ENCODE results near the gene HTRA3.

Gene HTRA3

GRCh38 chr4:8267077-8267476, 2.5 kb upstream of the HTRA3 start:
- DNase-seq (ENCODE audit: low read depth) = no peak

- DNase-seq (ENCODE audit: low read depth) = no peak
Observed at GRCh38 chr4:8268211-8268610, 1.3 kb upstream of the HTRA3 start.

DNA sequence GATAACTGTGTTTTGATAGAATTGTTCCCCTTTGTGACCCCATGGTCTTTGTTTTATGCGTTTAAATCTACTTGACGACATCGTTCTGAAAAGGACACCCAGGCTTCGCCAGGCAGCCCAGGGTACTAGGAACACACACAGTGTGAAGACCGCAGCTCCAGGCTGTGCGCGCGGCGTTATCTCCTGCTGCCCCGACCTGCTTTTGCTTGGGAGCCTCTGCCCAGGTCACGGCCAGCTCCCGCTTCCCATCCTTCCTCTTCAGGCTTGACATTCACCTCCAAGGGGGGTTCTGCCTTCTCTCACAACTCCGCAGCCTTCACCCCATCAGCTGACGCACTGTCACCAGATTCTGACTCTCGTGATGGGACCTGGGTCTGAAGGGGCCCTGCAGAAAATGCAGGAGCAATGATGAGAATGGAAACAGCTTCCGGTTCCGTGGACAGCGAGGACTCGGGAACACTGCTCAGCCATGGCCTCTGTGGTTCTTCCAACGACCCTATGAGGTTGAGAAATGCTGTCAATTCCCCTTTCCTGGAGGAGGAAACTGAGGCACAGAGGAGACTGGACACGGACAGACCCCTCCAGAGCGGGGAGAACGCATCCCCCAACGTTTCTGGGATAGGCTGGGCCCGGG, 536 bp upstream of the HTRA3 start:
- no peak for DNase-seq (ENCODE audit: low read depth)

- no peak for DNase-seq (ENCODE audit: low read depth)
Observed at GRCh38 chr4:8270418-8270771, 841 bp downstream of the HTRA3 start.

DNA sequence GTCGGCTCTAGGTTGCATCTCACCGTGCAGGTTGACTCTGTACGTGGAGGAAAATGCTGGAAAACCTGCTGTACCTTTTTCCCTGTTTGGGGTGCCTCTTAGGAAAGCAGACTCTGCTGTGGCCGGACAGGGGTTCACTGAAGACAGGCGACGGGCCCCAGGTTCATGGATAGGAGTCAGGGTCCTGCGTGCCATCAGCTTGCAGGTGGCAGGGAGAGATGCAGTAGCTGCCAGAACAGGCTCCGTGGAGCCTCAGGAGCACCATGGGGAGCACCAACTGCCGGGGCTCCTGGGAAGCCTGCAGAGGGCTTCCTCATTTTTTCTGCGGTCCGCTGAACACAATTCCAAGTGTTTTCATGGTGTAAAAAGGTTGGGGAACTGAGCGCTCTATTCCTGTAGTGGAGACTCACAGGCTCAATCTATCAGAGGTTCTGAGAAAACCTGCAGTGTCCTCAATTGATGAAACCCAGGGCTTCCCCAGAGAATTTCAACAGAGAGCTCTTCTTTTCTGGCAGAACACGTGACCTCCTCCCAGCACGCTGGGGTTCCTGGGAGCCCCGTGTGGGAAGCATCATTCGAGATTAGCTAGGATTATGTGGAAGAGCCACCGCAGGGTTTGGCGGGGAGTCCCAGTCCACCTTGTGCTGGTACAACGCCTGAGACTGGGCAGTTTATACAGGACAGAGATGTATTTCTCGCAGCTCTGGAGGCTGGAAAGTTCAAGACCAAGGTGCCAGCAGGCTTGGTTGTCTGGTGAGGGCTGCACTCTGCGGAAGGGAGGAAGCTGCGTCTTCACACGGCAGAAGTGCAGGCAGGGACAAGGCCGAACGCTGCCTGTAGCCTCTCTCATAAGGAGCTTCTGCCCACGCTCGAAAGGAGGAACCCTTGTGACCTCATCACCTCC, 1.6 kb downstream of the HTRA3 start:
- DNase-seq (ENCODE audit: low read depth) = no peak

GRCh38 chr4:8271821-8272220, 2.3 kb downstream of the HTRA3 start:
- DNase-seq (ENCODE audit: low read depth) = no peak

- no peak for DNase-seq (ENCODE audit: low read depth)
Observed at GRCh38 chr4:8272472-8273428, 3.2 kb downstream of the HTRA3 start.

- no peak for DNase-seq (ENCODE audit: low read depth)
Observed at GRCh38 chr4:8273450-8273849, 3.9 kb downstream of the HTRA3 start.

DNA sequence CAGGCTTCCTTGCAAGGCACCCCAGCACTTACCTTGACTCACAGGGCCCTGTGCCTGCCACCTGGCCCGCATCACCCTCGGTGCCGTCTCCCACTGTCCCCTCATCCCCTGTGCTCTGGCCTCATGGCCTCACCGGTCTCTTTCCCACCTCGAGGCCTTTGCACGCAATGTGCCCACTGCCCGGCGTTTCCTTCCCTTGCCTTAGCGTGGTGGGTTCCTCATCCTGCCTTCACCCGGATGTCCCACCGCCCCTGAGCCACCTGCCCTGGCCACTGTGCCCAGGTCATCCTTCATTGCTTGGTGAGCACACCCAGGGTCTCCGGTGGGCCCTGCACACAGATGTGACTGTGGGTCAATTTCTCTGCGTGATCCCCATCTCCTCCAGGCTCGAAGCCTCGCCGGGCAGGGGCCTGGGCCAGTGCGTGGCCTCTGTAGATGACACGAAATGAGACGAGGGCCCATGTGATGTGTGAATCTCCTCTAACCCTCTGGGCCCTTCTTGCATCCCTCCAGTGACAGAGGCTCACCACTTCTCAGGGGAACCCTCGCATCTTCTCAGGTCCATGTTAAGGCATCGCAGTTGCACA, 4.6 kb downstream of the HTRA3 start:
- DNase-seq (ENCODE audit: low read depth) = no peak

GRCh38 chr4:8274765-8275547, 5.4 kb downstream of the HTRA3 start:
- no peak for DNase-seq (ENCODE audit: low read depth)

GRCh38 chr4:8275548-8275910, 6.0 kb downstream of the HTRA3 start:
- DNase-seq (ENCODE audit: low read depth) = no peak

DNA sequence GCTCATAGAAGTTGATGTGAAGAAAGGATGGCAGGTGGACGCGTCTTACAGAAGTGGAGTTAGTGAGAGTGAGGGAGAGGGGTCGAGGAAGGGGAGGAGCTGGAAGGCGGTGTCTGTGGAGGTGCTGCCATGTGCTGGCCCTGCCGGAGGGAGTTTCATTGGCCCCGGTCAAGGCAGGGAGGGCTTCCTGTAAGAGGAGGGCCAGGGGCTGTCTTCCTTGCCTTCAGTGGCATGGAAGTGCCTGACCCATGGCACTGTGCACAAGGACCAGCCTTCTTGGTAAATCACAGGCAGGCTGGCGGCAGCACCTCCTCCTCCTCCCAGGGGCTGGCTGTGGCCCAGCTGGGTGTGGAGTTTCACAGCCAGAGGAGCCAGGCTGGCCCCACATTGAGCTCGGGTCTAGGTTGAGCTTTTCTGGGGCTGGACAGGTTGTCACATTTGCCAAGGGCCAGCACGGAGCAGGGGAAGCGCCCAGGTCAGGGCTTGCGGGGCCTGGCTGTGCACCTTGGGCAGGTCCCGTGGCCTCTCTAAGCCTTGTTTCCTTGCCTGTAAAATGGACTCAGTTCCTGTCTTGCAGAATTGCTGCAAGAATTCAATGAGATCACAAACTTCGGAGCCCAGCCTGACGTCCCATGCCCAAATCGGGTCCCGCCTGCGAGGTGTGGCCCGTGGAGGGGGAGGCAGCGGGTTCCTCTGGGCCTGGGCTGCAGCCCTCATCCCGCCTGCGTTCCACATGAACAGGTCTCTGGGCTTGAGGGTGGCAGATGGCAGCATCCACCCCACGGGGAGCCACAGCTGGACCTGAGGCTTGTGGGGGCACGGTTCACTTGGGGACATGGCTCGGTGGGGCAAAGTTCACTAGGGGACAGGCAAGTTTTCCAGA, 7.0 kb downstream of the HTRA3 start:
- no peak for DNase-seq (ENCODE audit: low read depth)

DNA sequence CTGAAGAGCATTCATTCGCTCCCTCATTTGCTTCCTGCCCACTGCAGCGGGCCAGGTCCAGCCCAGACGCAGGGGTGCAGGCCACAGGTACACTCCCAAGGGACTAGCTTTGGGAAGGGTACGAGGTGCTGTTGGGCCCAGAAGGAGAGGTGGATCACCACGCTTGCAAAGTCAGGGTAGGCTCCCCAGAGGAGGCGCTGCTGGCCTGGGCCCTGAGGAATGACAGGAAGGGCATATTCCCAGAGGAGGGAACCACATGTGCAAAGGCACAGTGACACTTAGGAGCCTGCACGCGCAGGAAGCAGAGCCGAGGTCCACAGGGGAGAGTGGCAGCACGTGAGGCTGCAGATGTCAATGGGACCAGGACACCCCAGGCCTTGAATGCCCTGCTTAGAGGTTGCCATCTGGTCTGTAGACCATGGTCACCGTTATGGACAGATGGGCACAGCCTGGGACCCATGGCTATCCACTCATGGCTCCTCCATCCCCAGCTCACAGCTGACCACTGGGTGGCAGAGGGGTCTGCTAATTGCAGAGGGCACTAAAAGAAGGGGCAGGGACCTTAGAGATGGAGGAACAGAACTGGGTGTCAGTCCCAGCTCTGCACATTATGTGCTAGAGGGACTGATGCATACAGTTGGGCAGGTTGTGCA, 7.9 kb downstream of the HTRA3 start:
- no peak for DNase-seq (ENCODE audit: low read depth)

DNA sequence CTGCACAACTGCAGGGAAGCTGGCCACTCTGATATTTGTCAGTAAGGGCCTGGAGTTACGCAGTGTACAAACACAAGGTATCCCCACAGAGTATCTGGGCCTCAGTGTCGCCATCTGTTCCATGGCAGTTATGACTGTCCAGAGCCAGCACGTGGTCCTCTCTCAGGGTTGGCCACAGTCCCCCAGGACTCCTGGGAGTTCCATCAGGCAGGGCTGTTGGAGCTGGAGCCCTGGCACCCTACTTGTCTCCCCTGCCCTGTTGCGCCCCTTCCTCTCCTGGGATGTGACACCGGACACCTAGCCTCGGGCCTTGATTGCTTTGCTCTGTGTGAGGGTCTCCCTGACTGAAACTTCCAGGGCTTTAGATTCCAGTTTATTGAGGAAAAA, 8.4 kb downstream of the HTRA3 start:
- no peak for DNase-seq (ENCODE audit: low read depth)

- DNase-seq (ENCODE audit: low read depth) = no peak
Observed at GRCh38 chr4:8278421-8279287, 9.1 kb downstream of the HTRA3 start.

GRCh38 chr4:8279321-8280157, 10.0 kb downstream of the HTRA3 start:
- no peak for DNase-seq (ENCODE audit: low read depth)

DNA sequence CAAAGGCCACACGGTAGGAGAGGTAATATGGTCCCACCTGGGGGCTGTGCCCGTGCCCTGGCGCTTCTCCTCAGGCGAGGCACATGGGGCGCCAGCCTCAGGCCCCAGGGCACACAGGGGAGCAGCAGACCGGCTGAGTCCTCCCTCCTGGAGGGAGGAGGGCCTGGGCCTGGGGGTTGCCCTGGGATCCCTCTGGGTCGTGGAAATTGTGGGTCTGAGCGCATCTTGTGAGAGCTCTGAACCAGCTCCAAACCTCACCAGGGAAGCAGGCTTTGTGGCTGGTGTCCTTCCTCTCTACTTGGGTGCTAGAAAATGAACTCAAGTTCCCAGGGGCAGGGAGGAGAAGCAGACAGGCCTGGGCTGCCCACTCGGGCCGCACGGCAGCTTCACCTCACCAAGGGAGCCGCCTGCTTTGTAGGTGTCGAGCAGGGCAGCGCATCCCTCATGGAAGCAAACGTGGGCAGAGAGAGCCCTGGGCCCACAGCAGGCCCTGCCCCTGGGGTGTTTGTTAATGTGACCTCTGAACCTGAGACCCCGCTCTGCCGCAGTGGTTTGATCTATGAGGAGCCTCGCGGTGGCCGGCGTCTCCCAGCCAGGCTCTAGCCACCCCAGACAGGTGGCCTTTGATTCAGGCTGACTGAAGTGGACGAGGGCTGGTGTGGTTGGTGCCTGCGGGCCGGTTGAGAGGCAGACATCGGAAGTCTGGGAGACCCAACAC, 10.8 kb downstream of the HTRA3 start:
- DNase-seq (ENCODE audit: low read depth) = no peak
